Tibial artery (tissue), 4 donors: Measurements from ENCODE around the gene AP2A1.

Experiments
- DNase-seq, 2 donors: peaks; one replicate each; pipeline ENCODE4 v3.0.0-alpha.2; 2019
- H3K27ac ChIP-seq, 2 donors: fragments of 200-600 bp; sonication (generic) in 1 of 2; 1 replicate in 1 of 2; 2 replicates in 1 of 2; pipeline ENCODE4 v1.5.1; 2018 to 2019; ENCODE audit warnings: mild to moderate bottlenecking in 1 of 2
- H3K27me3 ChIP-seq, 2 donors: fragments of 200-600 bp; sonication (generic) in 1 of 2; one replicate each; pipeline versions ENCODE4 v1.5.1 to v1.6.0; 2016 to 2019
- H3K36me3 ChIP-seq, 3 donors: fragments of 200-600 bp; sonication (generic) in 2 of 3; one replicate each; pipeline ENCODE4 v1.5.1; 2016 to 2019; ENCODE audit warnings: mild to moderate bottlenecking in 2 of 3
- H3K4me1 ChIP-seq, 4 donors: fragments of 200-600 bp; sonication (generic) in 2 of 4; 1 replicate in 3 of 4; 2 replicates in 1 of 4; pipeline ENCODE4 v1.5.1; 2016 to 2019
- H3K4me3 ChIP-seq, 2 donors: fragments of 200-600 bp; sonication (generic) in 1 of 2; 1 replicate in 1 of 2; 2 replicates in 1 of 2; pipeline ENCODE4 v1.5.1; 2018 to 2019; ENCODE audit warnings: mild to moderate bottlenecking in 2 of 2
- H3K9me3 ChIP-seq, 3 donors: fragments of 200-600 bp; sonication (generic) in 1 of 3; one replicate each; pipeline ENCODE4 v1.5.1; 2016 to 2019
- intact Hi-C: fragments of 100-400 bp; cut with DNase I; formaldehyde crosslinking; loops from one replicate; pipeline ENCODE4 v1.15.0; 2023; ENCODE audit warnings: low total_unique reads
- TF ChIP-seq, protein P1 (sequence below), 2 experiments: fragments of 200-600 bp in 1 of 2; fragments of 450-650 bp in 1 of 2; IDR thresholded peaks; one replicate each; pipeline ENCODE4 v1.5.1; 2017 to 2019; ENCODE audit warnings: antibody characterized with exemption in 2 of 2, mild to moderate bottlenecking in 1 of 2, moderate library complexity in 1 of 2

Gene AP2A1

DNA sequence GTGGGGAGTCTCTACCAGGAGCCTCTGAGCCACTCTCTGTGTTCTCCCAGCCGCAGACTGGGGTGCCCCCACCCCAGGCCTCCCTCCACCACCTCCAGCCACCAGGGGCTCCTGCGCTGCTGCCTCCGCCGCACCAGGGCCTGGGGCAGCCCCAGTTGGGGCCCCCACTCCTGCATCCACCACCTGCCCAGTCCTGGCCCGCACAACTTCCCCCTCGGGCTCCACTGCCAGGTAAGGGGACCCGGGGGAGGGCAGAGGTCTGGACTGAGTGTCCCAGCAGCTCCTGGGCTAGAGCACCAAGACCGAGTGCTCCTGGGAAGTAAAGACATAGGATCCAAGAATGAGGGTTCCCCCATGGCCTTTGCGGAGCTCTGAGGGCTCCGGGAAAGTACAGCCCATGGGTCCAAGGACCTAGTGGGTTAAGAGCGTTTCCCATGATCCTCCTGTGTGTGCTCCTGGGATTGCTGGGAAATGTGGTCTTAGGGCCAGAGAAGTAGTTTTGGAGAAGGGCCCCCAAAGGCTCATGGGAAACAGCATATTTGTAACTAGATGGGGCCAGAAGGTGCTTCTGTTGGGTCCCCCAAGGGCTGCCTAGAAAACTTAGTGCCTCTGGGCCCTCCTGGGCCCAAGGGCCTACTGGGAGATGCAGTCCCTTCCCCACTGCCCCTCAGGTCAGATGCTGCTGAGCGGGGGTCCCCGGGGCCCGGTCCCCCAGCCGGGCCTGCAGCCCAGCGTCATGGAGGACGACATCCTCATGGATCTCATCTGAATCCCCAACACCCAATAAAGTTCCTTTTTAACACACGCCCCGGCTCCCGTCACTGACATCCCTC lies 69.6 kb downstream of the AP2A1 start:
- no peak overlapping the region for H3K27ac ChIP-seq
- intact Hi-C loops: loop anchor here (5.0 kb wide), 1 partner anchor 321 kb away; no protein-coding TSS in a partner anchor

GRCh38 chr19:49837009-49837310 lies 70.2 kb downstream of the AP2A1 start:
- intact Hi-C loops: loop anchor here (5.0 kb wide), 1 partner anchor 320 kb away; no protein-coding TSS in a partner anchor
- TF ChIP-seq, protein P1, sequence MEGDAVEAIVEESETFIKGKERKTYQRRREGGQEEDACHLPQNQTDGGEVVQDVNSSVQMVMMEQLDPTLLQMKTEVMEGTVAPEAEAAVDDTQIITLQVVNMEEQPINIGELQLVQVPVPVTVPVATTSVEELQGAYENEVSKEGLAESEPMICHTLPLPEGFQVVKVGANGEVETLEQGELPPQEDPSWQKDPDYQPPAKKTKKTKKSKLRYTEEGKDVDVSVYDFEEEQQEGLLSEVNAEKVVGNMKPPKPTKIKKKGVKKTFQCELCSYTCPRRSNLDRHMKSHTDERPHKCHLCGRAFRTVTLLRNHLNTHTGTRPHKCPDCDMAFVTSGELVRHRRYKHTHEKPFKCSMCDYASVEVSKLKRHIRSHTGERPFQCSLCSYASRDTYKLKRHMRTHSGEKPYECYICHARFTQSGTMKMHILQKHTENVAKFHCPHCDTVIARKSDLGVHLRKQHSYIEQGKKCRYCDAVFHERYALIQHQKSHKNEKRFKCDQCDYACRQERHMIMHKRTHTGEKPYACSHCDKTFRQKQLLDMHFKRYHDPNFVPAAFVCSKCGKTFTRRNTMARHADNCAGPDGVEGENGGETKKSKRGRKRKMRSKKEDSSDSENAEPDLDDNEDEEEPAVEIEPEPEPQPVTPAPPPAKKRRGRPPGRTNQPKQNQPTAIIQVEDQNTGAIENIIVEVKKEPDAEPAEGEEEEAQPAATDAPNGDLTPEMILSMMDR (IDR thresholded peaks at IDR 0.05): no peak
- DNase-seq: no peak
- H3K27me3 ChIP-seq: no peaks in the 10 kb centered on the region
- H3K27ac ChIP-seq: no peak overlapping the region
- H3K4me3 ChIP-seq: no peak overlapping the region
- H3K4me1 ChIP-seq: no peaks in the 10 kb centered on the region
- H3K9me3 ChIP-seq: no peaks in the 10 kb centered on the region
- peaks cover 69 to 90% (median 81%) of the 10 kb centered on the region in 3 donors for H3K36me3 ChIP-seq

More for the DNA sequence above, 69.6 kb downstream of the AP2A1 start:
- Histone ChIP-seq H3K4me3 (no peak overlapping the region), H3K4me1 (no peaks in the 10 kb centered on the region), H3K27me3 (no peaks in the 10 kb centered on the region), H3K36me3 (peaks cover 74 to 96% (median 87%) of the 10 kb centered on the region in 3 donors), H3K9me3 (no peaks in the 10 kb centered on the region)
- TF ChIP-seq, protein P1 (IDR thresholded peaks at IDR 0.05): no peak
- no peak for DNase-seq

DNA sequence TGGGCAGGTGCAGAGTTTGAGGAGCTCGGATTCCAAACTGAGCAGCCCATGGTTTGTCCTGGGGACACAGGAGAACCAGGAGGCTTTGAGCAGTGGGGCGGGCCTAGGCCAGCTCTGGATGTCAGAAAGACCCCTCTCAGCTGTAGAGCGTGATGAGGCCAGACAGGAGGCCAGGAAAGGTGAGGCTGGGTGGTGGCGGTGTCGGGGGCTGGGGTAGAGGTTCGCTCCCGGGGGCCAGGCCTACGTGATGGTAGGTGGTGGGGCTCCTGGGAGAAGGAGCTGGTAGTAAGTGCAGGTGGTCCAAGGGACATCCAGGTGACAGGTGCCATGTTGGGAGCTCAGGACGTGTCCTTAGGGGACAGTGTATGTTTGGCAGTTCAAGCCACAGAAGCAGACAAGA lies 70.6 kb downstream of the AP2A1 start:
- Histone ChIP-seq H3K4me1 (no peaks in the 10 kb centered on the region), H3K36me3 (peaks cover 64 to 86% (median 77%) of the 10 kb centered on the region in 3 donors), H3K9me3 (no peaks in the 10 kb centered on the region), H3K27me3 (no peaks in the 10 kb centered on the region), H3K4me3 (no peak overlapping the region), H3K27ac (no peak overlapping the region)
- intact Hi-C loops: loop anchor here (5.0 kb wide), 1 partner anchor 320 kb away; no protein-coding TSS in a partner anchor
- TF ChIP-seq, protein P1 (IDR thresholded peaks at IDR 0.05): no peak
- no peak for DNase-seq

DNA sequence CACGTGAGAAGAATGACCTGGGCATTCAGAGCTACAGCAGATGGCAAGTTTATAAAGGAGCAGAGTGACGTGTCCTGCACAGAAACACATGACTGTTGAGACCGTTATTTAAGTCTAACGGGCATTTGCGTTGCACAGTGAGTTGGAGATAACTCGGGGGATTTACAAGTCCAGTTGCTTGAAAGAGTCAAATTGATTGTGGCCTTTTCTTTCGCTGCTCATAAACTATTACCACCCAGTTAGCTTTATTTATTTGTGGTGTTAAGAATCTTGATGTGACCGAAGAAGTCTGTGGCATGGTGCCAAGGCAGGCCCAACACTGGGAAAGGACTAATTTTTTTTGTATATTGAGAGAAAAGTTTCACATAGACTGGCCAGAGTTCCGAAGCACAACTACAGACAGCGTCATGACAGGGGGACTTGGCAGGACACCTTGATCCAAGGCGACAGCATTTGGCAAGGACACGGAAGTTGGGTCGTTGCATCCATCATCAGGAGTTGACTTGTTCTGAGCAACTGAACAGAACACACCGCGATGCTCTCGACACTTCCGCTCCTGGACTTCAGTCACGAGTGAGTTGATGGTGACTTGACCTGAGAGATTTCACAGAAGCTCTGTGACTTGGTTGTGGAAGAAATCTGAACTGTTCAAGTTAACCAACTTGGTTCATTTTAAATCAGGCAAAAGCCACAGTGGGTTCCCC lies 72.2 kb downstream of the AP2A1 start:
- intact Hi-C loops: loop anchor here (5.0 kb wide), 1 partner anchor 318 kb away; no protein-coding TSS in a partner anchor
- Histone ChIP-seq H3K27ac (no peak overlapping the region), H3K9me3 (no peaks in the 10 kb centered on the region), H3K4me3 (no peak overlapping the region), H3K4me1 (no peaks in the 10 kb centered on the region), H3K27me3 (no peaks in the 10 kb centered on the region), H3K36me3 (peaks cover 51 to 70% (median 61%) of the 10 kb centered on the region in 3 donors)
- TF ChIP-seq, protein P1 (IDR thresholded peaks at IDR 0.05): no peak
- DNase-seq: no peak

- Histone ChIP-seq H3K4me3 (no peak overlapping the region), H3K27ac (no peak overlapping the region), H3K36me3 (peaks cover 45 to 63% (median 54%) of the 10 kb centered on the region in 3 donors), H3K4me1 (no peaks in the 10 kb centered on the region), H3K9me3 (no peaks in the 10 kb centered on the region), H3K27me3 (no peaks in the 10 kb centered on the region)
- intact Hi-C loops: loop anchor here (5.0 kb wide), 1 partner anchor 318 kb away; no protein-coding TSS in a partner anchor
- DNase-seq: no peak
- TF ChIP-seq, protein P1 (IDR thresholded peaks at IDR 0.05): no peak
Measured at GRCh38 chr19:49839713-49840112, 72.9 kb downstream of the AP2A1 start.
